Stimulated activated CD4-positive, alpha-beta T cell treated with anti-CD3 and anti-CD28 coated beads, Interleukin-2, amount 100 ng/mL, for 4 hours (primary cell): ENCODE data around the gene UROC1.
"Not testable (repeated sequence)": the region's sequence is repeated elsewhere in the genome, so short reads cannot be mapped to it uniquely, and the experiment has no call there.

Source experiments
- DNase-seq: peaks from one replicate; pipeline ENCODE4 v3.0.0-alpha.2; 2020; ENCODE audit warnings: low read depth

The UROC1 gene

DNA sequence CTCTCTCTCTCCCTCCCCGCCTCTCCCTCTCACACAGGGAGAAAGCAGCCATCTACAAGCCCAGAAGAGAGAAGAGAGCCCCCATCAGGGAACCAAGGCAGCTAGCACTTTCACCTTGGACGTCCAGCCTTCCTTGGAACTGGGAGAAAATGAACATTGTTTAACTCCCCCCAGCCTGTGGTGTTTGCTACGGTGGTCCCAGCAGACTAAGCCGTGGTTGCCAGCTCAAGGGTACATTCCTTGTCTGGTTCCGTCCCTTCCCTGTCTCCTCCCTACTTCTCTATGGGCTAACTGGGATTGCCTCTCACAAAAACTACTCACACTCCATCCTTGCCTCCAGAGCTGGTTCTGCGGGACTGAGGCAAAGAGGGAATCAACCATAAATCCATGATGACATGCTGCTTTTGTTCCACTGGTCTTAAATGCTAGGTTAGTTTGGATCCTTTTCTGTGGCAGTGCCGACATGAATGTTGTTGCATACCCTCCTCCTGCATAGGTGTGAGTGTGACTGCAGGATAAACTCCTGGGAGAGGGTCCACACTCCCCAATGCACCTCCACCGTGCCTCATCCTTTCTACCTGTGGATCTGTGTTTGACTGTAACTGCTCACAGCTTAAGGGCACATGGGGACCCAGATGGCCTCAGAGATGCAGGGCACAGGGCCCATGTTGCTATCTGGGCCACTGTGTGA lies 29.1 kb upstream of the UROC1 start:
- no peak for DNase-seq

DNA sequence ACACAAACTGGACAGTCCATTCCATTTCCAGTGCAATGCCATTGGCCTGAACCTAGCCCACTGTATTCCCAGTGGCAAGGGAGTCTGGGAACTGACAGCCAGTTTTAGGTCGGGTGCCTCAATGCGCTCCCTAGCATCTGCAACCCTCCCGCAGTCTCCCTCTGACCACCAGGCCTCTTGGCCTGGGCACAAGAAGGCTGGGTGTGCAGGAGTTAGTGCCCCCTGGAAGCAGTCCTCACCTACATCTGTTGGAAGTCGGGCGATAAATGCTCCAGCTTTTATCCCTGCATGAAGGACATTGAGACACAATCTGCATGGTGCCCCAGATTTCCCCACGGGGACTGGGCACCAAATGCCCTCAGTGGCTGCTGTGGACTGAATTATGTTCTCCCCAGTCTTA lies 28.4 kb upstream of the UROC1 start:
- DNase-seq = no peak

- no peak for DNase-seq
These were observed 28.0 kb upstream of the UROC1 start for GRCh38 chr3:126545544-126545943.

DNA sequence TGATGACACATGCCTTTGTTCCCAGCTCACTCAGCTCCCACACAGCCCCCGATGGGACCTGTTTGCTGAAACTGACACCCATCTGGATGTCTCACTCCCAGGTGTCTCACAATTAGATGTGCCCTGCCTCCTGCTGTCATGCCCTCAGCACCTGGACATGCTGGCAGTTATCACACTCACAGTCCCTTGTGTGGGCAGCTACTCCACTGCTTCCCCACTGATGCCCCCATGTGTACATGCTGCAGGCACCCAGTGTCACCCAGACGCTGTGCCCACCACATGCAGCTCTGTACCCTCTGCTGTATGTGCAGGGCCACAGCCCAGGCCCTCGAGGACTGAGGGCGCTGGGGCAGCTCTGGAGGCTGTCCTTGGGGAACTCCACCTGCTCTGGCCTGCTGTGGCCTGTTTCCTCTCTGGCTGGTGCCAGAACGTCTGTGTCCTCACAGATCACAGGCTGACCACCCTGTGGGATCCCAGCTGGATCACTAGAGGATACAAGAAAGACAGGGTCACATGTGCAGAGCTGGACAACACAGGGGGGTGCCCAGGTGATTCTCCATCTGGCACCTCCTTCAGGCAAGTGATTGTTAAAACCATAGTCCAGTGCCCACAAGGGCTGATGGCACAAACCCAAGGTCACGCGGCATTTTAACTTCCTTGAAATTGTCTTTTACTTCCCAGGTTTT lies 27.2 kb upstream of the UROC1 start:
- no peak for DNase-seq

DNA sequence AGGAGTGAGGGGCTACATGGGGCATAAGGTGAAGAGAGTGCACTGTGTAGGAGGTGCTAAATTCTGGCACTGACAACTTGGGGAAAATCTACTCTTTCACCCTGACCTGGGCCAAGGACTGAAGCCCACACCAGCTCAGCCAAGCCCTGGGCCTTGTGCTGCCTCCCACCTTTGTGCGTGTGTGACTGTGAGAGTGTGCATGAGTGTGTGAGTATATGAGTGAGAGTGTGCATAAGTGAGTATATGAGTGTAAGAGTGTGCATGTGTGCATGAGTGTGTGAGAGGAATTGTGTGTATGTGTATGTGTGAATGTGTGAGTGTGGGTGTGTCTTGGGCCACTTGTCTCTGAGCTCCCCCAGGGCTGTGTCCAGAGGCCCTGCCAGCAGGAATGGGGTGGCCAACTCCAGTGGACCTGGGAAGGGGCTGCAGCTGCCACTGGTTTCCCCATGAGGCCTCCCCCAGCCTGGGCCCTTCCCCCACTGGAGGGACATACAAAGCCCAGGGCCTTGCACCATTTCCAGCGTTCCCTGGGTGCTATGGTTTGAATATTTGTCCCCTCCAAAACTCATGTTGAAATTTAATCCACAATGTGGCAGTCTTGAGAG lies 26.0 kb upstream of the UROC1 start:
- no peak for DNase-seq

DNA sequence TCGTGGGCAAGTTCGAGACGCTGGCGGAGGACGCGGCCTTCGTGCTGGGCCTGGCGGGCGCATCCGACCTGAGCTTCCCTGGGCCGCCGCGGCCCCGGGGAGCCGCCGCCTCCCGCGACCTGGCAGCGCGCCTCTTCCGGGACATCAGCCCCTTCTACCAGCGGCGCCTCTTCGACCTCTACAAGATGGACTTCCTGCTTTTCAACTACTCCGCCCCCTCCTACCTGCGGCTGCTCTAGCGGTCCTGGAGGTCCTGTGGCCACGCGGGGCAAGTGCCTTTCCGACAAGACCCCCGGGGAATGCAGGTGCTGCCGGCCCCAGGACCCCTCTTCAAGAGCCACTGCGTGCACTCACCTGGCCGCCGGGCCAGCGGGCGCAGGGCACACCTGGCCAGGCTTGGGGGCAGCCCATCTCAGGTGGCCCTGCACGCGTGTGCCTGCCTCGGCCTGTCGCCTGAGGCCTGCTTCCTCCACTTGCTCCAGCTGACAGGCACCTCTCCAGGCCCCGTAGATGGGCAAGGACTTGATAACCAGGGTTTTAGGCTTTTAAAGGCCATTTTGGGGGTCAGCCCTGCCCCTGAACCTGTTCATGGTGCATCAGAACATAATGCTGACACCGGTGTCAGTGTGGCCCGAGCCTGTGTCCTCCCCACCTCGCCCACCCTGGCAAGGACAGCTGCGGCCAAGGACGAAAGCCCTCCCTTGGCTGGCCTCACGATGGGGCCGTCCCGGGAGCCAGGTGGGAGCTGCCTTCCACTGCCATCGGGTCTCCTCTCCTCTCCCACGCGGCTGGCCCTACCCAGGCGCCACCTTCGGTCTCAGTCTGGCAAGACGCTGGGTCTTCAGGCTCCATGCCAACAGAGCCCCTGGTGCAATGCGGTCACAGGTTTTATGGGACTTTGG lies 25.0 kb upstream of the UROC1 start:
- no peak for DNase-seq

DNA sequence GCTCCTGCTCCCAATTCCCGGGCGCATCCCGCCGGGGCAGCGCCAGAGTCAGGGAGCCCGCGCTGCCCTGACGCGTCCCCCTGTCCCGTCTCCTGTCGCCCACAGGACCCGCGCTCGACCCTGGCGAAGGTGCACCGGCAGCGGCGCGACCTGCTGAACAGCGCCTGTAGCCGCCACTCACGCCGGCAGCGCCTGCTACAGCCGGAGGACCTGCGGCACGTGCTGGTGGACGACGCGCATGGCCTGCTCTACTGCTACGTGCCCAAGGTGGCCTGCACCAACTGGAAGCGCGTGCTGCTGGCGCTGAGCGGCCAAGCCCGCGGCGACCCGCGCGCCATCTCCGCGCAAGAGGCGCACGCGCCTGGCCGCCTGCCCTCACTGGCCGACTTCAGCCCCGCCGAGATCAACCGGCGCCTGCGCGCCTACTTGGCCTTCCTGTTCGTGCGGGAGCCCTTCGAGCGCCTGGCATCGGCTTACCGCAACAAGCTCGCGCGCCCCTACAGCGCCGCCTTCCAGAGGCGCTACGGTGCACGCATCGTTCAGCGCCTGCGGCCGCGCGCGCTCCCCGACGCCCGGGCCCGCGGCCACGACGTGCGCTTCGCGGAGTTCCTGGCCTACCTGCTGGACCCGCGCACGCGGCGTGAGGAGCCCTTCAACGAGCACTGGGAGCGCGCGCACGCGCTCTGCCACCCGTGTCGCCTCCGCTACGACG lies 24.2 kb upstream of the UROC1 start:
- DNase-seq = no peak

DNA sequence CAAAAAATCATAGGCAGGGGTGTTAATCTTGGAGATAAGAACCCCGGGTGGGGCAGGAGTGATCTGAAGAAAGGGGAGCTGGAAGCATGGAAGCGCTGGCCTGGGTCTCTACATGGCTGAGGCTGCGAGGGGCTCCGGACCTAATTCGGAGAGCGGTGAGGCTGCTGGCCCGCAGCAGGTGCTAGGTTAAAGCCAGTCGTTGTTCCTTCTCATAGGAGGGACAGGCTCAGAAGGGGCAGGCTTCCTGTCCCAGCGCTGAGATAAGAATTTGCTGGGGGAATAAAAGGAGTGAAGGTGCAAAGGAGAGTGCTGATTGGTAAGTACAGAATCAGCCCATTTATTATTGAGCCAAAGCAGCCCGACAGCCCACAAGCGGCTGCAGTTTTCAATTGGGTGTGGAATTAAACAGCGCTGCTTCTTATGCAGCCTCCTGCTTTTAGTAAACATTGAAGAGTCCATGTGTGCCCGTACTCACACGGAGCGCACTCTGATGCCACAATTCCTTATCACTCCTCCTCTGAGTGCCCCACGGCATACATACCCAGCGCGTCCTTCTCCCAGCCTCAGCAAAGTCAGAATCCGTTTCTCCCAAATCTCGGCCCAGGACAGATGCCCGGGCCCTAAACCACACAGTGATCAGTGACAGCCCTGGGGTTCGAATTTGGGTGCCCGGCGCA lies 23.5 kb upstream of the UROC1 start:
- DNase-seq = no peak

DNA sequence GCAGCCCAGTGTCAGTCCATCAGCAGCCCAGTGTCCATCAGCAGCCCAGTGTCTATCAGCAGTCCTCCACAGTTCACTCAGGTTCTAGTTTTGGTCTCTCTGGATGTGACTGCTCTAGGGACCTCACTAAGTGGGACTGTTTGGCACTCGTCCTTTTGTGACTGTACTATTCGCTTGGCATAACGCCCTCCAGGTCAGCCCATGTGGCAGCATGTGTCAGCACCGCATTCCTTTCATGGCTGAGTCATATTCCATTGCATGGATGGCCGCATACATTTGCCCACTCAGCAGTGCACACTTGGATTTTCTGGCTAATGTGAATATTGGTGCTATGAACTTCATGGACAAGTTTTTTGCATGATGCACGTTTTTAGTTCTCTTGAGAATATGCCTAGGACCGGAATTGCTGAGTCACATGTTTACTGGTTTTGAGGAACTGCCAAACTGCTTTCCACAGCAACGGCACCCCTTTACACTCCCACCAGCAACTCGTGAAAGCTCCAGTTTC lies 22.8 kb upstream of the UROC1 start:
- no peak for DNase-seq

- DNase-seq = no peak
These were observed 22.1 kb upstream of the UROC1 start for GRCh38 chr3:126539558-126540250.

- no peak for DNase-seq
These were observed 21.4 kb upstream of the UROC1 start for GRCh38 chr3:126538966-126539365.

GRCh38 chr3:126538316-126538715 lies 20.7 kb upstream of the UROC1 start:
- DNase-seq = no peak

- DNase-seq = no peak
These were observed 20.2 kb upstream of the UROC1 start for GRCh38 chr3:126537730-126538281.

DNA sequence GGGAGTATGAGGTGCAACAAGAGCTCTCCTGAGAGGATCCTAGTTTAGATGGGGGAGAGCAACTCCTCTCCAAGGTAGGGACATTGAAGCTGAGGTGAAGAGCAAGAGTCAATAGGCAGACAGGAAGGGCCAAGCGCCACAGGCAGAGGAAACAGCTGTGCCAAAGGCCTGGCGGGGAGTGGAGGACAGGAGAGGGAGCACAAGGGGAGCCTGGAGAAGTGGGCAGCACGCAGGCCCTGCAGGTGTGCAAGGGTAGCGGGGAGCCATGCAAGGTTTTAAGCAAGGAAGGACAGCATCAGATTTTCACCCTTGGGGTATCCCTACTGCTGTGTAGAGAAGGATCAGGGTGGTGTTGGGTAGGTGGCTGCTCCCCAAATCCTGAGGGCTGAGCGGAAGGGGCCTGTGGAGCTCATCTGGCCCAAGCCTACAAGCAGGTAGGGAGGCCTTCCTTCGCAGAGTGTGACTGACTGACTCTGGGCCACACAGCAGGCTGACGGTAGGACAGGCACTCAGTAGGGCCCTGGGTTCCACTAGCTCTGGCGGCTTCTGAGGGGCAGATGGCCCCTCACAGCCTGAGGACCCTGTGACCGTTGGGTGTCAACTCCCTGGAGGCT lies 19.6 kb upstream of the UROC1 start:
- no peak for DNase-seq

GRCh38 chr3:126536126-126536525 lies 18.6 kb upstream of the UROC1 start:
- DNase-seq = no peak

DNA sequence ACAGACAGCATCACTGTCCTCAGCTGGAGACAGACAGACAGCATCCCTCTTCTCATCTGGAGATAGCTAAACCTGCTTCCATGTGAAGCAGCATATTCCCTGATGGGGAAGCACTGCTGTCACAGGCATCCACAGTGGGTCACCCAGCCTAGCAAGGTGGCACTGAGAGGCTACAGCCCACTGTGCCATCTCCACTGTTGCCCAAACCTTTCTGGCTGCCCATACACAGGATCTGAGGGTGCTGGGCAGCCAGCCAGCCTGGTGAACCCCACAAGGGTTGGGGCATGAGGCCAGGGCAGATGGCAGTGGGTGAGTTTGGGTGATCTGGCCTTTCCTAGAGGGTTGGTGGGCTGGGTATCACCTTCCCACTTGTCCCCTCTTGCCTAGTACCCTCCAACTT lies 18.1 kb upstream of the UROC1 start:
- no peak for DNase-seq

DNA sequence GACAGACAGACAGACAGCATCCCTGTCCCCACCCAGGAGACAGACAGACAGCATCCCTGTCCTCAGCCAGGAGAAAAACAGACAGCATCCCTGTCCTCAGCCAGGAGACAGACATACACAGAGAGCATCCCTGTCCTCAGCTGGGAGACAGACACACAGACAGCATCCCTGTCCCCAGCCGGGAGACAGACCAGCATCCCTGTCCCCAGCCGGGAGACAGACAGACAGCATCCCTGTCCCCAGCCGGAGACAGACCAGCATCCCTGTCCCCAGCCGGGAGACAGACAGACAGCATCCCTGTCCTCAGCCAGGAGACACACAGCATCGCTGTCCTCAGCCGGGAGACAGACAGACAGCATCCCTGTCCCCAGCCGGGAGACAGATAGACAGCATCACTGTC lies 17.1 kb upstream of the UROC1 start:
- DNase-seq = not testable (repeated sequence)

DNA sequence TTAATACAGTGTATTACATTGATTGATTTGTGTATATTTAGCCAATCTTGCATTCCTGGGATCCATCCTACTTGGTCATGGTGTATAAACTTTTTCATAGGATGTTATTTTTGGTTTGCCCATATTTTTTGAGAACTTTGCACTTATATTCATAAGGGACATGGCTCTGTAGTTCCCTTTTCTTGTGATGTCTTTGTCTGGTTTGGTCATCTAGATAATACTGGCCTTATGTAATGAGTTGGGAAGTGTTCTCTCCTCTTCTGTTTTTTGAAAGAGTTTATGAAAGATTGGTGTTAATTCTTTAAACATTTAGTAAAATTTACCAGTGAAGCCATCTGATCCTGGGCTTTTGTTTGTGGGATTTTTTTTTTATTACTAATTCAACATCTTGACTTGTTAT lies 15.9 kb upstream of the UROC1 start:
- DNase-seq = no peak

GRCh38 chr3:126531051-126531330 lies 13.4 kb upstream of the UROC1 start:
- DNase-seq = no peak
